ENCODE measurements around the gene DISC1.

Gene DISC1

DNA sequence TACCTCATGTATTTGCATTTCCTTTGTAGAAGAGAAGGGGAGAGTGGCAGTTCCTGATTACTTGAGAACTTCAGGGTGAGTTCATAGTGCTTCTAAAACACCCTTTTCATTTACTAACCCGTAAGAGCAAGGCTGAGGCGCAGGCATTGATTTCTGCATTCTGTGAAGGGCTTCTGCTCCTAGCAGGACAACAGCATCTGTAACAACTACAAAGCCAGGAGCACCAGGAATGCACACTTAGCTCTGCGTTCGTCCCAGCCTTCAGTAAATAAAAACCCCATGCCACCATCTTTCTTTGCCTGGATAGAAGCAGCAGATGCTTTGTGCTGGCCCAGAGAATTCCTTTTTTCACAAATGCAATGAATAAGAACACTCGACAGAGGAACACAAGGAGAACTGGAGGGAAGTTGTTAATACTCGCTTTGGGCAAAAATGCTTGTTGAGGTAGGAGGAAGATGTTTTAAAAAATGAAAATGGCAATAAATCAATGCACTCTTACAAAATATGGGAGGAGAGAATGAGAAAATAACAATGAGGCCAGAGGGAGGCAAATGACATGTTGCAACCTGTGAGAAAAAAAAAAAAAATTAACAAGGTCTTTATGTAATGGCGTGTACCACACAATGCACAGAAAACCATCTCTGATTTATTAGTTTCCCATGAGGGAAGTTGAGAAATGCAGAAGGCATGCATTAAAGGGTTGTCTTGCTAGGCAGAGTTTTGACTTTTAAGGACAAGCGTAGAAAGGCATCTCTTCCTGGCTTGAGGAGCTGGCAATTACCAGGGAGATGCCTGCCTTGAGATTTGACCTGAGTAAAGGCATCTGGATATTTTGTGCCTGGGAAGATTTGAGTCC lies 418.8 kb downstream of the DISC1 start:
- no peak for DNase-seq (ENCODE audit: low read depth)

DNA sequence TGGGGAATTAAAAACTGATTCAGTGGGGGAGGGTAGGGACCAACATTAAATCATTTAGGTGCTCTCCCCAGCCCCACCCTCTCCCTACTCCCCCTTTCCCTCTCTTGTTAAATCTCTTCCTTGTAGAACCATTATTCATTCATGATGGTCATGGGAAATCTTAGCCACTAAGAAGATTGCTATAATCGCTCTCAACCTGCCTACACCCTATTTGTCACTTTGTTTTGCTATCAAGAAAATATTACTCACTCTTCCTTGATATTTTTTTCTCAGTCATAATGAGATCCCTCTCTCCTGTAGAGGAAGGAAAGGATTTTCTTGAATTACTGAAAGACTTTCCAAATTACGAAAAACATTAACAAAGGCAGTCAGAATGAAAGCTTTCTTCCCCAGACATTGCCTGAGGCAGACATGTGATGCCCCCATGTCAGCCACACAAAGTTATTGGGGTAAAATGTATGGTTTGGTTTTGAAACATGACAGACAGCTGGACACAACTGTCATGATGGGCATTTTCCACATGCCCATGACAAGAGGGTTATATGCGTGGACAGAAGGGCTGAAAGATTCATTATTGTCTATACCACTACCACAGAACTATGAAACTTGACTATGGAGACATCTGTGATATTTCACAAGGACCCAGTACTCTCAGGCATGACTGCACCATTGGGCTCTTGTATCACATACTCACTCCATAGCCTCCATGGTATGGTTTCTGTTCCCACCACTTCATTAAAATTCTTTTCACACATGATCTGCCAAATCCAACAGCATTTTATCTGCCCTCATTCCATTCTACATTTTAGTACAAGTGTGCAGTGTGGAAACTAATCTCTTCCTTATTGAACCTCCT lies 420.1 kb downstream of the DISC1 start:
- no peak for DNase-seq (ENCODE audit: low read depth)

DNA sequence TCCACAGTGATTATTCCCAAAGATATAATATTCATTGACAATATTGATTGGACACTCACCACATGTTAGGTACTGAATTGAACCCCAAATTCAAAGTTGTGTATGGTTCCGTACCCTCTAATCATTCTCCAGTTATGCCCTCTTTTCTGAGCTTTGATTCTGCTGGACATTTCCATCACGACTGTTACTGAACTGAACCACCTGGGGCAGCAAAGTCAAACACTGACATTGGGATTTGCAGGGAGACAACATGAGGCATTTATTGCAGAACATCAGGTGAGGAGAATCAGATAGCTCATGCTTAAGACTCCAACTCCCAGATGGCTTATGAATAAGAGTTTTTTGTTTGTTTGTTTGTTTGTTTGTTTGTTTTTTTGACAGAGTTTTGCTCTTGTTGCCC lies 420.9 kb downstream of the DISC1 start:
- no peak for DNase-seq (ENCODE audit: low read depth)

DNA sequence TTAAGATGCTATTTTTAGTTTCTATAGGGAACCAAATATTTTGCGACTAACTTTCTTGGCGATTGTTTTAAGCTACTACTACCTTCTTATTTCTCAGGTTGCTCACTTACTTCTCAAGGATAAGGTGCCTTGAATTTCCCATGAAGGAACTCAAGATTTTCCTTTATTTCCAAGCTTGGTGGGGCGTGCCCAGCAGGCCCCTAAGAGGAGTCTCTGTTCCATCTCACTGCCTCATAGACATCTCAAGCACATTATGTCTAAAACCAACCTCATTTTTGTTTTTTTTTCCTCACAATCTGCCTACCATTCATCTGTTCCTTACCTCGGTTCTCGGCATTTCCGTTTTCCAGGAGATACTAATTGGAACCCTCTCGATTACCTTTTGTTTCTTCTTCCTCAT lies 421.9 kb downstream of the DISC1 start:
- DNase-seq (ENCODE audit: low read depth) = no peak

DNA sequence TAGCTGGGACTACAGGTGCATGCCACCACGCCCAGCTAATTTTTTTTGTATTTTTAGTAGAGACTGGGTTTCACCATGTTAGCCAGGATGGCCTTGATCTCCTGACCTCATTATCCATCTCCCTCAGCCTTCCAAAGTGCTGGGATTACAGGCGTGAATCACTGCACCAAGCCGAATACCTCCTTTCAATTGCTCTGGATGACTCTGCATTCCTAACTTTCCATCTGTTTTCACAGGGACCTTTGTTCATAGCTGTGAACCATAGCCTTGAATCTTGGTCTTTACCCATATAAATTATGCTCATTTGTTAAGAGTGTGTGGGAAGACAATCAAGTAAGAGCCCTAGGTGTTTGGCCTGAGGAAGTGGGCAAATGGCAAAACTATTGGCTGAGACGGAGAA lies 422.7 kb downstream of the DISC1 start:
- DNase-seq (ENCODE audit: low read depth) = no peak

DNA sequence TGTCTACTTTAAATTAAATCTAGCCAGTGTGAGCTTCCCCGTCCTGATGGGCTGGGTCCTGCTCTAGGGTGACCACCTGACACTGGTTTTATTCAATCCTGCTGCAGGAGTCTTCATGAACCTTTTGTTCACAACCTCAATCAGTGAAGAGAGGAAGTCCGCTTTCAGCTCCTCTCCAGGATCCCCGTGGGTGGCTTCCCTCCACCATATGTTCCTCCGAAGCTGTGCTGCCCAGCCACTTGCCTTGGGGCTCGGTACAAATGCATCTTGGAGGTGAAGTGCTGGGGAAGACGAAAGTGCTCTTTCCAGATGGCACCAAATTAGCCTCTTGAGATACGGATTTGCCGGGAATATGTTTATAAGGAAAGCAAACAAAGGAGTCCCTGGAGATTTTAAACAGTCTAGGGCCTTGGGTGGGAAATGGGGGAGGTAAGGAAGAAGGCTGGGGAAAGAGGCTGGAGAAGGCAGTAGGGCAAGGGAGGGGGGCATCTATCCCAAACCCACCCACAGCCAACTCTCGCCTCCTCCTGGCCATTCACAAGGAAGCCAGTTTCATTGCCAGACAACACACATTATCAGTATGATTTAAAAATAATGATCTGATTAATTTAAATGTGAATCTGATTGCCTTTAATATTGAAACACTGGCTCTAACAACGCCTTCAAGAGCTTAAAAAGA lies 430.8 kb downstream of the DISC1 start:
- DNase-seq (ENCODE audit: low read depth) = no peak

DNA sequence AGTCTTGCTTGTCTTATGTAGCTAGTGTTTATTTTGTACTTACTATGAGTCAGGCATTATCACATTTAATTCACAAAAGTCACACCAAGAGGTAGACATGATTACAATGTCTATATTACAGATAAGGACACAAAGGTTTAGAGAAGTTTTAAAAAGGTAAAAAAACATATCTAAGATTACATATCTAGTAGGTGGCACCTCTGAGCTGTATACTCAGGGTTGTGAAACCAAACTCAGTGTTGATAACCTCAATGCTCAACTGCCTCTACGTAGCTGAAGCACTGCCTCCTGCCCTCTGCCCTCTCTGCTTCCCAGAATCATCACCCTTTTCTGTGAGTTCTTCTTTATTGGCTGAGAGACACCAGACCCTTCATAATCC lies 431.3 kb downstream of the DISC1 start:
- no peak for DNase-seq (ENCODE audit: low read depth)

DNA sequence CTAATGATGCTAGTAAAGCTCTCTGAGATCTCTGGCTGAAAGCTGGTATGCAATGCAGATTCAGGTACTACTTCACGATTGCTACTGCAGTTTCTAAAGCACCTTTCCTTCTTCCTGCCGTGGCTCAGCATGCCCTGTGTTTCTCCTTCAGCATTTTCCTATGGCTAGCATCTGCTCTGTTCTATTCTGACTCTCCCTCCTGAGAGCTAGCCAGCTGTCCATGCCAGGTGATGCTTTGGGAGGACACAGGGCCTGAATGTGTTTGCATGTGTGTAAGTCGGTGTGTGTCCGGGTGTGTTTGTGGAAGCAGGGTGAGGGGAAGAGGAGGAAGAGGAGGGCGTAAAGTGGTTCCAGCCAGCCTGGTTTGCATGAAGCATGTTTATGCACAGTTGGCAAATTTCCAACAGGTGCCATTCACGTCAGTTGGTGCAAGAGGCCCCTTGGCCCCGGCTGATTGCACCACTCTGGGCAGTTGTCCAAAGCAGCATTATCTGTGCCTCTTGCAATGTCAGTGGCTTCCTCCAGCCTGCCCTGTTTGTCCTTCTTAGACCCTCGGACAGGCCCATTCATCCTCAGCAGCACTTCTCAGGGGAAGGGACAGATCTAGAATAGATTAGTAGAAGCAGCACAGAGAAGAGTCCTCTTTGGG lies 433.3 kb downstream of the DISC1 start:
- no peak for DNase-seq (ENCODE audit: low read depth)

DNA sequence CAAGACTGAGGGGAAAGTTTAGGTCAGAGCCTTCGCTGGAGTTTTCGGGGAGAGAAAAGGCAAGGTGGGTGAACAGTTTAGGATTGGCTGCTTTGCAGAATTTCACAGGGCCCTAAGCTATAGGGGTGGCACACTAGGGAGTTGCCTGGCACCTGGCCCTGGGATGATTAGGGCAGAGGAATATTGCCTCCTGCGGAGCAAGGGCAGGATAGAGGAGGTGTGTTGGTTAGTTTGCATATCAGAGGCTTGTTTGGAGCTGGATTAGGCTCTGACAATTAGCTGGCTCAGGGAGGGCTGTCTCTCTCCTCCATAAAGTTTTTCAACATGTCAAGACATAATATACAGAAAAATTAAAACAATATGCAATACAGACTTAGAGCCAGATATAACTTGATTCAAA lies 436.4 kb downstream of the DISC1 start:
- no peak for DNase-seq (ENCODE audit: low read depth)

DNA sequence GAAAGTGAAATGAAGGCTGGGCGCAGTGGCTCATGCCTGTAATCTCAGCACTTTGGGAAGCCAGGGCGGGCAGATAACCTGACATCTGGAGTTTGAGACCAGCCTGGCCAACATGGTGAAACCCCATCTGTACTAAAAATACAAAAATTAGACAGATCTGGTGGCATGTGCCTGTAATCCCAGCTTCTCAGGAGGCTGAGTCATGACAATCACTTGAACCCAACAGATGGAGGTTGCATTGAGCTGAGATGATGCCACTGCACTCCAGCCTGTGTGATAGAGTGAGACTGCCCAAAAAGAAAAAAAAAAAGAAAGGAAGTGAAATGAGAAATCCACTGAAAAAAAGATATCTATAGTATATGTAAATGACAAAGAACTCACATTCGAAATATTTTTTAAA lies 439.9 kb downstream of the DISC1 start:
- no peak for DNase-seq (ENCODE audit: low read depth)

DNA sequence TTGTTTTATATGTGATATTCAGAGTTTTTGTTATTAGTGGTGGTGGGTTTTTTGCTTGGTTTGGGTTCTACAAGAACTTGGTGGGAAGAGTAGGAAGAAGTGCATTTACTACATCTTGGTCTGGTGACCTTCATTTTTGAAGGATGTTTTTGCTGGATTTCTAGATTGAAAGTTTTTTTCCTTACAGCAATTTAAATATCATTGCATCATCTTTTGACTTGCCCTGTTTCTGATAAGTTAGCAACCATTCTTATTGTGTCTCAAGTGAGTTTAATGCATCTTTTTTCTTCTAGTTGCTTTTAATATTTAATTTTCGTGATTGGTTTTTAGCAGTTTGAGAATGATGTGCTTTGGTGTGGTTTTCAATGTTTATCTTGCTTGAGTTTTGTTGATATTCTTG lies 447.7 kb downstream of the DISC1 start:
- DNase-seq (ENCODE audit: low read depth) = no peak

DNA sequence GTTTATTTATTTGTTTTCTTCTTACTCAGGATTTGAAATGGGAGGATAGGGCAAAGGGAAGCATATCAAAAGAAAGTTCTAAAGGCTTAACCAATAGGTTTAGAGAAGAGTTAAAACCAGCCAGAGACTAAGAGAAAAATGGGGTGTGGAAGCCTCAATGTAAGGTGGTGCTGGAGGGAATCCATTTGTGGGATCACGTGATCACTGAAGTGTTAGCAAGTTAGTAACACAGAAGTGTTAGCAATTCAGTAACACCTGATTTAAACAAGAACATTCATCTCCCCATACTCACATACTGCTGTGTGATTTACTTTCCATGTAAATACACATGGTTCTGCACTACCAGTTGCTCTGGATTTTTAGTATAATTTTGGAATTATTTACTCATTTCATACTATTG lies 451.2 kb downstream of the DISC1 start:
- DNase-seq (ENCODE audit: low read depth) = no peak

DNA sequence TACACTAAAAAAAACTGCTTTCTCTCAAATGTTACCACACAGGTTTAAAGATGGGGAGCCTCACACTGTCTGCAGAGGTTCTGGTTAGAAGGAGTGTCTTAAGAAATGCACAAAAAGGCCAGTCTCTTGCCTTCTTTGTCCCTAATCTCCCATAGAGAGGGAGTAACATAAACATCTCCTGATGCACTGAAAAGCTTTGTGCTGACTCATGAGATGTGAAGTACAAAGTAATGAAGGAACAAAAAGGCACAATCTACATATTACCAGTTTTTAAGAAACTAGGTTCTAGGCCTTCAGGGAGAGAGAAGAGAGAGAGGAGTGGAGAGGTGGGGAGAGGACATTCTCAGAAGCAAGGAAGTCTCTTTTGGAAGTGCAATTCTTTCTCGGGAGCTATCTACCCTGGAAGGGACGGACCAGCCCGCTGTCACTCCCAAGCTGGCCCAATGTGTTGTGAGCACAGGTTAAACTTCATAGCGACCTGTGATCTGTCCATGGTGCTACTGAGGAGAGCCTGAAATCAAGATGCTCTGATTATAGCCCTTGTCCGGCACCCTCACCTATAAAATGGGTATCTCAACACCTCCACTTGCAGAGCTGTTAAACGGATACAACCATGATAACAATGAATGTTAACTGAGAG lies 458.1 kb downstream of the DISC1 start:
- no peak for DNase-seq (ENCODE audit: low read depth)

DNA sequence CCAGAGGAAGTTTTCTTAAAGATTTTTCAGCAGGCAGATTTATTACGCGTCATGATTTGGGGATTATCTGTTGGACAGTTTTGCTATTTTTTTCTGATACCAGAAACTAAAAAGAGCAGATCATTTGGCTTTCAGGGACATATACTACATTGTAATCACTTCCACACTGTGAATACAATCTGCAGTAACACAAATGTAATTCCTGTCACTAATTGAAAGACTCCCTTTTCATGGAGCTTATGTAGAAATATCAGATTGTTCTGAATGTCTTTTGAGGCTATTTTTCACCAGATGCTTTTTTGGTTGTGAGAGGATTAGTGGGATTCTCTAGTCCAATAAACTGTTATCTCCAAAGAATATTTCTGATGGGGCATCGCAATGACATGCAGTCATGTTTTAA lies 464.2 kb downstream of the DISC1 start:
- no peak for DNase-seq (ENCODE audit: low read depth)

All from activated gamma-delta T cell treated with anti-CD3 and anti-CD28 coated beads, Interleukin-2, amount 50 U/mL, for 16 hours (primary cell).